Mucosa of descending colon (tissue), 3 donors: ENCODE results near the gene CCDC54. TPM values are rescaled to one million over a fixed set of nuclear protein-coding genes. Genes with fewer than 3 reads are reported as not detected.

ENCODE experiments used
- ATAC-seq: fragments of 200-7000 bp; cut with Tn5 transposase; one replicate; pipeline ENCODE4 v1.9.1; 2020; ENCODE audit warnings: mild to moderate bottlenecking, moderate library complexity
- DNase-seq, 3 donors: peaks; one replicate each; pipeline ENCODE4 v3.0.0-alpha.2; 2020
- H3K36me3 ChIP-seq: fragments of 200-600 bp; one replicate; pipeline ENCODE4 v1.8.0; 2021; ENCODE audit warnings: low read depth, mild to moderate bottlenecking
- H3K4me1 ChIP-seq: fragments of 200-600 bp; one replicate; pipeline ENCODE4 v1.8.0; 2021; ENCODE audit warnings: low read depth, mild to moderate bottlenecking
- H3K4me3 ChIP-seq: fragments of 200-600 bp; one replicate; pipeline ENCODE4 v1.8.0; 2021; ENCODE audit warnings: mild to moderate bottlenecking
- H3K9me3 ChIP-seq: fragments of 200-600 bp; one replicate; pipeline ENCODE4 v1.8.0; 2021; ENCODE audit warnings: mild to moderate bottlenecking
- CTCF ChIP-seq: fragments of 200-600 bp; IDR thresholded peaks from one replicate; pipeline ENCODE4 v1.8.0; 2022; ENCODE audit warnings: antibody characterized with exemption, mild to moderate bottlenecking
- intact Hi-C, 2 donors: fragments of 100-400 bp; cut with DNase I in 1 of 2; cut with micrococcal nuclease in 1 of 2; formaldehyde crosslinking; loops; one replicate each; pipeline versions ENCODE4 v1.11.0 to v1.11.1; 2022; cut with DNase I, micrococcal nuclease
- total RNA-seq, 3 donors: library from RNA; stranded (reverse); fragmentation: NEBNext Ultra II Directional in 2 of 3; extraction: Animal tissue kit (Norgen Biotek cat#: 25700) in 2 of 3; gene quantifications; one replicate each; pipeline versions ENCODE4 v1.2.1 to v1.2.4, GENCODE V29; 2021 to 2023
- donor health status: DM: no; HTN: no; CAD: no; lungs with moderate emphysema.
- donor health status: DM: no; HTN: no; CAD: no.
- donor health status: DM: no; HTN: yes; CAD: no.

Gene CCDC54
- total RNA-seq, 3 donors from 2014 or later = not detected

GRCh38 chr3:107413264-107413663 is 36.0 kb downstream of the CCDC54 start:
- H3K9me3 ChIP-seq = peaks cover 10% of the 10 kb centered on the region
- H3K36me3 ChIP-seq = no peaks in the 10 kb centered on the region
- no peak overlapping the region for H3K4me3 ChIP-seq
- H3K4me1 ChIP-seq = no peaks in the 10 kb centered on the region
- no peak for ATAC-seq
- no peak for DNase-seq
- intact Hi-C loops = loop anchor here in 1 of 2 donors (10.0 kb wide), 1 partner anchor 138 kb away; no protein-coding TSS in a partner anchor
- no peak for TF ChIP-seq CTCF

GRCh38 chr3:107414325-107414964 is 37.2 kb downstream of the CCDC54 start:
- no peak for DNase-seq
- TF ChIP-seq CTCF = no peak
- intact Hi-C loops = loop anchor here in 1 of 2 donors (10.0 kb wide), 1 partner anchor 140 kb away; no protein-coding TSS in a partner anchor
- Histone ChIP-seq H3K4me3 (no peak overlapping the region), H3K4me1 (no peaks in the 10 kb centered on the region), H3K36me3 (no peaks in the 10 kb centered on the region), H3K9me3 (peaks cover 6% of the 10 kb centered on the region)
- ATAC-seq = no peak

GRCh38 chr3:107416138-107416537 is 38.9 kb downstream of the CCDC54 start:
- intact Hi-C loops = loop anchor here in 1 of 2 donors (10.0 kb wide), 1 partner anchor 141 kb away; no protein-coding TSS in a partner anchor
- Histone ChIP-seq H3K4me3 (no peak overlapping the region), H3K4me1 (no peaks in the 10 kb centered on the region), H3K9me3 (no peaks in the 10 kb centered on the region), H3K36me3 (no peaks in the 10 kb centered on the region)
- TF ChIP-seq CTCF = no peak
- no peak for DNase-seq
- ATAC-seq = no peak

GRCh38 chr3:107416886-107417285 is 39.6 kb downstream of the CCDC54 start:
- Histone ChIP-seq H3K4me1 (no peaks in the 10 kb centered on the region), H3K36me3 (no peaks in the 10 kb centered on the region), H3K4me3 (no peak overlapping the region), H3K9me3 (no peaks in the 10 kb centered on the region)
- DNase-seq (no peak), ATAC-seq (no peak)
- intact Hi-C loops = loop anchor here in 1 of 2 donors (10.0 kb wide), 1 partner anchor 142 kb away; no protein-coding TSS in a partner anchor
- TF ChIP-seq CTCF = no peak

GRCh38 chr3:107421170-107421792 is 44.0 kb downstream of the CCDC54 start:
- no peaks in the 10 kb centered on the region for H3K9me3 ChIP-seq
- intact Hi-C loops = loop anchor here in 1 of 2 donors (10.0 kb wide), 2 partner anchors 104 to 176 kb away; partner anchors contain the start of gene BBX
- ATAC-seq (peak; percentile 48), DNase-seq (peak in 1 of 3 donors; percentile 18)
- no peaks in the 10 kb centered on the region for H3K36me3 ChIP-seq
- H3K4me1 ChIP-seq = no peaks in the 10 kb centered on the region
- H3K4me3 ChIP-seq = no peak overlapping the region
- peak; percentile 16 for TF ChIP-seq CTCF
